ENCODE data around the gene ATAD3B. TPM values are rescaled to one million over a fixed set of nuclear protein-coding genes. Genes with fewer than 3 reads are reported as not detected.

Gene ATAD3B
- total and polyA plus RNA-seq, 7 experiments from 2014 or later = 4.5 to 53.8 (median 45.5) TPM

- ChIA-PET POLR2A (no interaction called here), CTCF (no interaction called here)
- Mint-ChIP-seq H3K4me3 (peak overlapping the region in 8 of 10 donors; percentile 44 to 71 (median 65)), H3K27ac (no peak overlapping the region), H3K27me3 (peaks cover 4 to 15% (median 7%) of the 10 kb centered on the region in 5 donors), H3K9me3 (no peaks in the 10 kb centered on the region), H3K36me3 (no peaks in the 10 kb centered on the region), H3K4me1 (peaks cover 0 to 10% (median 5%) of the 10 kb centered on the region in 7 donors)
- Histone ChIP-seq H3K9me3 (ENCODE audit: control insufficient read depth in 2 of 3, low read length in 3 of 3) (no peaks in the 10 kb centered on the region), H3K4me3 (ENCODE audit: low read length) (no peak overlapping the region), H3K27me3 (ENCODE audit: control insufficient read depth in 2 of 2, insufficient read depth in 2 of 2, low read length in 2 of 2) (peaks cover 0 to 28% of the 10 kb centered on the region in 2 donors), H3K27ac (ENCODE audit: low read depth, low read length) (no peak overlapping the region), H3K4me1 (ENCODE audit: control insufficient read depth in 2 of 2, insufficient read depth in 2 of 2, low read length in 2 of 2) (peaks cover 0 to 13% of the 10 kb centered on the region in 2 donors), H3K36me3 (ENCODE audit: control insufficient read depth in 2 of 3, insufficient read depth in 3 of 3, low read length in 3 of 3) (no peaks in the 10 kb centered on the region)
- ATAC-seq = no peak
- DNase-seq = no peak
- intact Hi-C loops (cut with micrococcal nuclease) = no loop called here
Observed at GRCh38 chr1:1435911-1436629, 35.5 kb upstream of the ATAD3B start.

GRCh38 chr1:1436630-1437032 lies 34.9 kb upstream of the ATAD3B start:
- peak overlapping the region in 7 of 10 donors; percentile 44 to 71 (median 65) for H3K4me3 Mint-ChIP-seq
- ChIA-PET CTCF (no interaction called here), POLR2A (no interaction called here)
- ATAC-seq (no peak), DNase-seq (no peak)
- H3K4me1 ChIP-seq (ENCODE audit: control insufficient read depth in 2 of 2, insufficient read depth in 2 of 2, low read length in 2 of 2) = peaks cover 0 to 13% of the 10 kb centered on the region in 2 donors
- no peaks in the 10 kb centered on the region for H3K9me3 ChIP-seq (ENCODE audit: control insufficient read depth in 2 of 3, low read length in 3 of 3)
- no peak overlapping the region for H3K4me3 ChIP-seq (ENCODE audit: low read length)
- intact Hi-C loops (cut with micrococcal nuclease) = no loop called here
- peaks cover 0 to 28% of the 10 kb centered on the region in 2 donors for H3K27me3 ChIP-seq (ENCODE audit: control insufficient read depth in 2 of 2, insufficient read depth in 2 of 2, low read length in 2 of 2)
- H3K4me1 Mint-ChIP-seq = peaks cover 0 to 10% (median 5%) of the 10 kb centered on the region in 7 donors
- H3K27ac Mint-ChIP-seq = no peak overlapping the region
- H3K9me3 Mint-ChIP-seq = no peaks in the 10 kb centered on the region
- no peak overlapping the region for H3K27ac ChIP-seq (ENCODE audit: low read depth, low read length)
- no peaks in the 10 kb centered on the region for H3K36me3 ChIP-seq (ENCODE audit: control insufficient read depth in 2 of 3, insufficient read depth in 3 of 3, low read length in 3 of 3)
- H3K27me3 Mint-ChIP-seq = peaks cover 4 to 12% (median 7%) of the 10 kb centered on the region in 5 donors
- H3K36me3 Mint-ChIP-seq = no peaks in the 10 kb centered on the region

- Histone ChIP-seq H3K27ac (ENCODE audit: low read depth, low read length) (no peak overlapping the region), H3K4me3 (ENCODE audit: low read length) (no peak overlapping the region), H3K9me3 (ENCODE audit: control insufficient read depth in 2 of 3, low read length in 3 of 3) (no peaks in the 10 kb centered on the region), H3K4me1 (ENCODE audit: control insufficient read depth in 2 of 2, insufficient read depth in 2 of 2, low read length in 2 of 2) (peaks cover 0 to 13% of the 10 kb centered on the region in 2 donors), H3K27me3 (ENCODE audit: control insufficient read depth in 2 of 2, insufficient read depth in 2 of 2, low read length in 2 of 2) (peaks cover 0 to 28% of the 10 kb centered on the region in 2 donors), H3K36me3 (ENCODE audit: control insufficient read depth in 2 of 3, insufficient read depth in 3 of 3, low read length in 3 of 3) (no peaks in the 10 kb centered on the region)
- Mint-ChIP-seq H3K4me1 (peaks cover 0 to 10% (median 5%) of the 10 kb centered on the region in 7 donors), H3K27ac (no peak overlapping the region), H3K9me3 (no peaks in the 10 kb centered on the region), H3K36me3 (no peaks in the 10 kb centered on the region), H3K4me3 (no peak overlapping the region), H3K27me3 (peaks cover 4 to 11% (median 7%) of the 10 kb centered on the region in 5 donors)
- ChIA-PET CTCF (interaction anchor here (0.7 kb wide), 1 partner anchor 117 kb away, joined by 4 read pairs; no protein-coding TSS in a partner anchor), POLR2A (no interaction called here)
- intact Hi-C loops (cut with micrococcal nuclease) = no loop called here
- ATAC-seq (no peak), DNase-seq (no peak)
Observed at GRCh38 chr1:1437033-1437903, 34.3 kb upstream of the ATAD3B start.

- Mint-ChIP-seq H3K9me3 (no peaks in the 10 kb centered on the region), H3K27me3 (peaks cover 4 to 11% (median 7%) of the 10 kb centered on the region in 5 donors), H3K4me3 (no peak overlapping the region), H3K36me3 (no peaks in the 10 kb centered on the region), H3K4me1 (peaks cover 0 to 10% (median 5%) of the 10 kb centered on the region in 7 donors), H3K27ac (no peak overlapping the region)
- ChIA-PET POLR2A (no interaction called here), CTCF (interaction anchor here (0.7 kb wide), 1 partner anchor 117 kb away, joined by 4 read pairs; no protein-coding TSS in a partner anchor)
- Histone ChIP-seq H3K4me1 (ENCODE audit: control insufficient read depth in 2 of 2, insufficient read depth in 2 of 2, low read length in 2 of 2) (peaks cover 0 to 13% of the 10 kb centered on the region in 2 donors), H3K9me3 (ENCODE audit: control insufficient read depth in 2 of 3, low read length in 3 of 3) (no peaks in the 10 kb centered on the region), H3K27me3 (ENCODE audit: control insufficient read depth in 2 of 2, insufficient read depth in 2 of 2, low read length in 2 of 2) (peaks cover 0 to 28% of the 10 kb centered on the region in 2 donors), H3K27ac (ENCODE audit: low read depth, low read length) (no peak overlapping the region), H3K4me3 (ENCODE audit: low read length) (no peak overlapping the region), H3K36me3 (ENCODE audit: control insufficient read depth in 2 of 3, insufficient read depth in 3 of 3, low read length in 3 of 3) (no peaks in the 10 kb centered on the region)
- DNase-seq = no peak
- intact Hi-C loops (cut with micrococcal nuclease) = no loop called here
- no peak for ATAC-seq
Observed at GRCh38 chr1:1437904-1438376, 33.6 kb upstream of the ATAD3B start.

GRCh38 chr1:1438531-1439381 lies 32.8 kb upstream of the ATAD3B start:
- ChIA-PET POLR2A (interaction anchor here (0.9 kb wide), 1 partner anchor 31 kb away, joined by 3 read pairs; the partner anchor contains the start of gene MRPL20), CTCF (interaction anchor here (0.5 kb wide), 1 partner anchor 44 kb away, joined by 3 read pairs; no protein-coding TSS in a partner anchor)
- H3K27me3 ChIP-seq (ENCODE audit: control insufficient read depth in 2 of 2, insufficient read depth in 2 of 2, low read length in 2 of 2) = peaks cover 0 to 28% of the 10 kb centered on the region in 2 donors
- Mint-ChIP-seq H3K27ac (no peak overlapping the region), H3K27me3 (peaks cover 4 to 11% (median 7%) of the 10 kb centered on the region in 5 donors), H3K4me1 (peaks cover 0 to 10% (median 5%) of the 10 kb centered on the region in 7 donors), H3K36me3 (no peaks in the 10 kb centered on the region), H3K9me3 (no peaks in the 10 kb centered on the region), H3K4me3 (no peak overlapping the region)
- no peaks in the 10 kb centered on the region for H3K9me3 ChIP-seq (ENCODE audit: control insufficient read depth in 2 of 3, low read length in 3 of 3)
- H3K36me3 ChIP-seq (ENCODE audit: control insufficient read depth in 2 of 3, insufficient read depth in 3 of 3, low read length in 3 of 3) = no peaks in the 10 kb centered on the region
- peaks cover 0 to 13% of the 10 kb centered on the region in 2 donors for H3K4me1 ChIP-seq (ENCODE audit: control insufficient read depth in 2 of 2, insufficient read depth in 2 of 2, low read length in 2 of 2)
- no peak for ATAC-seq
- intact Hi-C loops (cut with micrococcal nuclease) = no loop called here
- DNase-seq = no peak
- H3K27ac ChIP-seq (ENCODE audit: low read depth, low read length) = no peak overlapping the region
- no peak overlapping the region for H3K4me3 ChIP-seq (ENCODE audit: low read length)
